ENCODE data around the gene CD81.
"Not testable (repeated sequence)": the region's sequence is repeated elsewhere in the genome, so short reads cannot be mapped to it uniquely, and the experiment has no call there.

Gene CD81

GRCh38 chr11:2357651-2358050 lies 19.5 kb upstream of the CD81 start:
- DNase-seq, result not testable (repeated sequence)

GRCh38 chr11:2358754-2359442 lies 18.2 kb upstream of the CD81 start:
- no peak for DNase-seq

- DNase-seq, result no peak
Observed at GRCh38 chr11:2359557-2359956, 17.6 kb upstream of the CD81 start.

GRCh38 chr11:2360081-2360642 lies 16.9 kb upstream of the CD81 start:
- DNase-seq, result no peak

GRCh38 chr11:2361565-2361964 lies 15.5 kb upstream of the CD81 start:
- DNase-seq, result no peak

- no peak for DNase-seq
Observed at GRCh38 chr11:2362414-2362813, 14.7 kb upstream of the CD81 start.

GRCh38 chr11:2363130-2363529 lies 14.0 kb upstream of the CD81 start:
- DNase-seq, result no peak

GRCh38 chr11:2363577-2364370 lies 13.3 kb upstream of the CD81 start:
- DNase-seq, result no peak

- DNase-seq, result not testable (repeated sequence)
Observed at GRCh38 chr11:2364386-2364785, 12.7 kb upstream of the CD81 start.

GRCh38 chr11:2365571-2366210 lies 11.4 kb upstream of the CD81 start:
- DNase-seq, result no peak

- DNase-seq, result no peak
Observed at GRCh38 chr11:2366276-2366675, 10.8 kb upstream of the CD81 start.

GRCh38 chr11:2366733-2367132 lies 10.4 kb upstream of the CD81 start:
- no peak for DNase-seq

- no peak for DNase-seq
Observed at GRCh38 chr11:2367266-2368160, 9.6 kb upstream of the CD81 start.

- DNase-seq, result no peak
Observed at GRCh38 chr11:2368178-2368850, 8.8 kb upstream of the CD81 start.

GRCh38 chr11:2368851-2369180 lies 8.3 kb upstream of the CD81 start:
- DNase-seq, result no peak

- DNase-seq, result no peak
Observed at GRCh38 chr11:2369320-2369719, 7.8 kb upstream of the CD81 start.

GRCh38 chr11:2369896-2370295 lies 7.2 kb upstream of the CD81 start:
- no peak for DNase-seq

- no peak for DNase-seq
Observed at GRCh38 chr11:2374456-2375201, 2.5 kb upstream of the CD81 start.

- no peak for DNase-seq
Observed at GRCh38 chr11:2375341-2375853, 1.7 kb upstream of the CD81 start.

GRCh38 chr11:2375964-2376551 lies 1.1 kb upstream of the CD81 start:
- no peak for DNase-seq
